ENCODE data around the gene TNNI2.

TNNI2 gene

DNA sequence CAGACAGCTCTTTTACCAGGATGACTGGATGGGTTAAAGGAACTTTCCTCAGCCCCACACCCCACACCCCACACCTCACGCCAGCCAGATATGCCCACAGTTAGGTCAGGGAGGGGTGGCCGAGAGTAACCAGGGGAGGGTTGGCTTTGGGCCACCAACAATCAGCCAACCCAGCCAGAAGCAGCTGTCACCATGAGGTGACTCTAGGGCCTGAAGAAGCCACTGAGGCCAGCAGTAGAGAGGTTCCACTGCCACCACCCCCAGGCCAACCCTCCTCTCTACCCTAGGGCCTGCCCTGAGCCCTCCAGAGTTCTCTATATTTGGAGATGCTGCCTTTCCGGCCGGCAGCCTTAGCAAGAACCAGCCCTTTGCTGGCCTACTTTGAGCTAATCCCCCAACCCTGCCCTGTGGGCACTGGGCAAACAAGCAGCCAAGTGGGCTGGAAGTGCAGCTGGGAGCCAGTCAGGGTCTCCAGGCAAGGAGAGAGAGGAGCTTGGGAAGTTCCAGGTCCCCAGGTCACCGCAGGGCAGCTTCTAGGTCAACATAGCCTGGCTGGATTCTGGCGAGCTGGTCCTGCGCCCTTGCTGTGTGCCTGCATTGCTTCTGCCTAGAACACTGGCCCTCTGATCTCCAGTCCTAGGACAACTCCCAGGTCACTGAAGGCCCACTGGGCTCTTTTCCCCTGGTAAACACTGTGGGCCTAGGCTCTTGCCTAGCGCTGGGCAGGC is 16.0 kb upstream of the TNNI2 start:
- no peak for DNase-seq

DNA sequence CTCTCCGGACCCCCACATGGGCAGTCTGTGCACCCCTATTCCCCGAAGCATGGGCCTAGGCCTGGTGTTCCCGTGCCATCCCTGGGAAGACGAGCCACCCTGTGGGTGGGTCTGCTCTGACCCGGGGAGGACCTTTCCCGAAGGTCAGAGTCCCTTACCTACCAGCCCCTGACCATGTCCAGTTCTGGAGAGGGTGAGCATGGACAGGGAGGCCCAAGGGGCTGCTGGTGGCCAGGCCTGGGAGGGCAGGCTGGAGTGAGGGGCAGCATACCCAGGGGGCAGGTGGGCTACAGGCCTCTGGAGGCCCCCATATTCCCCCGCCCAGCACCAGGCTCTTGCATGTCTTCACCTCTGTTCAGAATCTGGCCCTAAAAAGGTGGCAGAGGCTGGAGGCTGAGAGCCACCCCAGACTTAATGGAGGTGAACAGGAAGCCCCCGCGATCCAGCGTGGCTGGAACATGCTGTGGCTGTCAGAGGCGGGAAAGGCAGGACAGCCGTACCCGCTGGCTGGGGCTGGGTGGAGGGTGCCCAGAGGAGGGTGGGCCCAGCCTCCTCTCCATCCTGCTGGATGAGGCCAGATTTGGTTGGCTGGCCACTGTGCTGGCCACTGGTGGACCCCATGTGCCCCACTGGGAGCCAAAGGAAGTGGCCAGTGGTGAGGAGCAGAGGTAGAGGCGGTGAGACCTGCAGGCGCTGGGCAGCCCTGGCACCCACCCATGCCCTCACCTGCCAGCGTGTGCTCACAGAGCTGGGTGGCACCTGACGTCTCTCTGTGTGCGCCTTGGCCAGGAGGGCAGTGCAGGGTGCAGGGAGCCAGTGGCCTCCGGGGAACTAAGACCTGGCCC is 15.2 kb upstream of the TNNI2 start:
- DNase-seq: no peak

DNA sequence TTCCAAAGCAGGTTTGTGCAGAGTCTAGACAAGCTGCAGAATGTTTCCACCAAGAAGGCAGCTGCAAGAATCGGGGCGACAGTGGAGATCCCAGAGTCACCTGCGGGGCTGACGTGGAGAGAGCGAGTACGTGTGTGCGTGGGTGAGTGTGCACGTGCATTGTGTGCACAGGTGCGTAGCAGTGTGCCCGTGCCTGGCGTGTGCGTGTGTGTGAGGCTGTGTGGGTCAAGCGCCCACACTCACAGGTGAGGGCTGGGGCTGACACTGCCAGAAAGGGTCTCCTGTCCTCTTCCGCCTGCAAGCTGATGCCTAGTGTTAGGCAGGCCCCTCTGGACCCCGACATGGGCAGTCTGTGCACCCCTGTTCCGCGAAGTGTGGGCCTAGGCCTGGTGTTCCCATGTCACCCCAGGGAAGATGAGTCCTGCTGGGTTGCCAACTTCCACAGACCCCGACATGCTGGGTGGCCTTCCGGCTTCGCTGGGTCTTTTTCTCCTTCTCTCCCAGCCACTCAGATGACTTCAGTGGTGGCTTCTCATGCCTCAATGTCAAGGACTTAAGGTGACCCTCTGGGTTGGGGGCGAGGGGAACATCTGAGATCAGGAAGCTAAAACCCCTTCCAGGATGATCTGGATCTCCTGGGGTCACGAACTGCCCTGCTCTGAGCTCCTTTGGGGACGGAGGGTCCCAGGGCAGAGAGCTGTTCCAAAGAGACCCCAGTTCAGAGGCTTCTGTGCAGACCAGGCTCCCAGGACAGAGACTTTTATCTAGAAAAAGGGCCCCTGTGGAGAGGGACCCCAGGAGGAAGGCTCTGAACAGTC is 14.4 kb upstream of the TNNI2 start:
- DNase-seq: no peak

DNA sequence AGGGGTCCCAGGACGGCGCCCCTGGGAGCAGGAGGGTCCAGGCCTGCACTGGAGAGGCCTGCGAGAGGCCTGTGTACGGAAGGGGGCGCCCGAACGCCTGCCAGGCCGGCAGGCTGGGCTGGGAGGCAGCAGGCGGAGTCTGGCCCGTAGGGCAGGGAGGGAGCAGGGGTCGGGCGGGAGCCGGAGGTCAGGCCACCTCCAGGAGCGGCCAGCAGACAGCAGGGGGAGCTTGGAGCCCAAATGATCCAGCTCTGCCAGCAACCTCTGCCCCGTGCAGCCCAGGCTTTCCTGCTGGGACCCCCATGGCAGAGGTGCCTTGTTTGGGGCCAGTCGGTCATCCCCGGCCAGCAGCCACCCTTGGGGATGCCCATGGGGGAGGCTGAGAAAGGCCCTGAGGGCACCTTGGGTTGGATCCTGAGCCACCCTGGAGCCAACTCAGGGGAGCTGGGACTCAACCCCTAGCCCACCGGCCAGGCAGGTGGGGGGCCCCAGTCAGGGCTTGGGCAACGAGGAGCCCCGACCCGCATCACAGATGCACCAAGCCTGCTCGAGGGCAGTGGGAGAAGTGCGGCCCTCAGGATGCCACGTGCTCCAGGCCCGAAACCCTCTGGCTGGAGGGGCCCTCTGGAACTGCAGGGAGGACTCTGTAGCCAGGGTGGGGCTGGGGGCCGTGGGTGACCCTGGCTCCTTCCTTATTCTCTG is 13.6 kb upstream of the TNNI2 start:
- DNase-seq: no peak

DNA sequence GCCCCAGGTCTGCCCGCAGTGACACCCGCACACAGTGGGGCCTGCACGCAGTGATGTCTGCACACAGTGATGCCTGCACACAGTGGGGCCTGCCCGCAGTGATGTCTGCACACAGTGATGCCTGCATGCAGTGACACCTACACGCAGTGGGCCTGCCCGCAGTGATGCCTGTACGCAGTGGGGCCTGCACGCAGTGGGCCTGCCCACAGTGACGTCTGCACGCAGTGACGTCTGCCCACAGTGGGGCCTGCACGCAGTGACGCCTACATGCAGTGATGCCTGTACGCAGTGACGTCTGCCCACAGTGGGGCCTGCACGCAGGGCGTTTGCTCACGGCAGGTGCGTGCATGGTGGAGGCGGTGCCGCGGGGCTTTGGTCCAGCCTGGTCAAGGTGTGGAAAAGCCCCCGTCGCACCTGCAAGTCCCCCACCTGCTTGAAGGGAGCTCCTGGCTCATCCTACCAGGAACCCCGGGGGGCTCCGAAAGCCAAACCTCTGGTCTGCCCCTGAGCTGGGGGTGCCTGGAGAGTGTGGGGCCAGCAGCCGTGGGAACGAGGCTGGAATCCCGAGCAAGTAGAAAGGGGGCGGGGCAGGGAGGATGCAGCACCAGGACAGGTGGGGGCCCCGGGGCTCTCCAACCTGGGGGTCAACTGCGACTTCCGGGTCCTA is 12.9 kb upstream of the TNNI2 start:
- DNase-seq: no peak

DNA sequence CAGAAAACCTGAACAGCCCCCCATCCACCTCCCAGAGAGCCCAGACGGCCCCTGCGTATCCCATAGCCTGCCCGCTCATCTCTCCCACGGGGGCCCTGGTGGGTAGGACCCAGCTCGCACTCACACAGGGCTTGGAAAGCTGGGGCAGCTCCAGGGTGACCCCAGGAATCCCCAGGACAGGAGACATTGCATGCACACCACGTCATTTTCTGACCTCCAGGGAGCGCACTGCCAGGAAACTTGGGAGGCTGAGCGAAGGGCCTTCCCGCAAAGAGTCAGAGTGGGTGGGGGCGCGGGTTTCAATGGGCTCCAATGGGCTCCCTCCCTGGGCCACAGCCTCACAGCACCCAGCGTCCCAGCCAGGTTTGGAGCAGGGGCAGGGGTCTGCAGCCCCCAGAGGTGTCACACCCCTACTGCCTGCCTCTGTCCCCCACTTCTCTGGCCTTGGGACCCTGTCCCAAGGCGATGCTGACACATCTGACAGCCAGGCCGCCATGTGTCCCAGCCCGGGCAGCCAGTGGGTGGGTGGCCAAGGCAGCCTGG is 12.2 kb upstream of the TNNI2 start:
- DNase-seq: no peak

DNA sequence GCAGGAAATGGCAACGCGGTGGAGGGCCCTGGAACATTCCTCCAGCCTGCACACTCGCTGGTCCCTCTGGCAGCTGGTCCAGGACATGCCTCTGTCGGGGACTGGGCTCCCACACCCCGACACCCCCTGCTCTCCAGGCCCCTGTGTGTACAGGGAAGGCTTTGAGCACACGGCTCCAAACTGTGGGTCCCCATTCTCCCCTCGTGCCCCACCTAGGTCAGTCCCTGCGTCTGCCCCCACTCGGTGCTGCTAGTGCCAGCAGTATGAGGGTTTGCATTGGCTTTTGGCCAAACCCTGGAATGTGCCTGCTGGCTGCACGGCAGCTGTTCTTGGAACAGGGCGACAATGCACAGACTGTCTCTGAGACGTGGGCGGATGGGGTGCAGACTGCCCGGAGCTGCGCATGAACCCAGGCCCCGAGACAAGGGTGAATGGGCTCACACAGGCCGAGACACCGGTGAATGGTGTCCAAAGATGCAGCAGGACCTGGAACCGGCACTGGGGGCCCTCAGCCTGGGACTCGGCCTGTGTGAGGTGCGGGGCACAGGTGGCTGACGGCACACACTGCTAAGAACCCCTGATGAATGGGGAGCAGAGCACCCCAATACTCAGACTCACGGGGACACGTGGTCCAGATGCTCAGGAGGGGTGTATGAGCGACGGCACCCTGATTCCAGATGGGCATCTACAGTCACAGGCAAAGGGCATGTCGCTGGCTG is 11.5 kb upstream of the TNNI2 start:
- DNase-seq: no peak

DNA sequence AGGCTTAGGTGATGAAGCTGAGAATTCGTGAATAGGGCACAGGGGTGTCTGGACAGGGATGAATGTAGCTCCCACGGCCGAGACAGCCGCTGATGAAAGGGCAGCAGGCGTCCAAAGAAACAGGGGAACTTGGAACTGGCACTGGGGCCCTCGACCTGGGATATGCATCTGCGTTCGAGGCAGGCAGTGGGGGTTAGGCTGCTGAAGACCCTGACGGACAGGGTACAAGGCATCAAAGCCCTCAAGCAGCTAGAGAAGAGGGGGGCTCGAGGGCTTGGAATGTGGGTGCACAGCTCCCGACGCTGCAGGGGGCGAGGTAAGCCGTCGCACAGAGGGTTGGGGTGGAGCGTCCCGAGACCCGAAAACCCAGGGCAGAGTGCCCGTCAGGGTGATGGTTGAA is 10.8 kb upstream of the TNNI2 start:
- no peak for DNase-seq

DNA sequence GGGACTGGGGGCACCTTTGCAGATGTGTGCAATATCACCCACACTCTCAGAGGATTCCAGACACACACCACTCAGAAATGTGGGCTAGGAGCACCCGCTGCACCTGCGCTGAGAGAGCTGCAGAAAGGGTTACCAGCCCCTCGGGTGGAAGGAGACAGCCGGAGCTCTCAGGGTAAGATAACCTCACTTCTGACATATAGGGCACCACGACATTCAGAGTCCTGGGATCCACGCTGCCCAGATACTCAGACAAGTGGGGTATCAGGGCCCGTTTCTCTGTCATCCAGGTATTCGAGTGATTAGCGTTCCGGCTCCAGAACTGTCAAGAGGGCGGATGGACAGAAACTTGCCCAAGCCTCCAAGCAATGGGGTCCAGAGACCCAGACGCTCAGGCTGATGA is 10.2 kb upstream of the TNNI2 start:
- no peak for DNase-seq

DNA sequence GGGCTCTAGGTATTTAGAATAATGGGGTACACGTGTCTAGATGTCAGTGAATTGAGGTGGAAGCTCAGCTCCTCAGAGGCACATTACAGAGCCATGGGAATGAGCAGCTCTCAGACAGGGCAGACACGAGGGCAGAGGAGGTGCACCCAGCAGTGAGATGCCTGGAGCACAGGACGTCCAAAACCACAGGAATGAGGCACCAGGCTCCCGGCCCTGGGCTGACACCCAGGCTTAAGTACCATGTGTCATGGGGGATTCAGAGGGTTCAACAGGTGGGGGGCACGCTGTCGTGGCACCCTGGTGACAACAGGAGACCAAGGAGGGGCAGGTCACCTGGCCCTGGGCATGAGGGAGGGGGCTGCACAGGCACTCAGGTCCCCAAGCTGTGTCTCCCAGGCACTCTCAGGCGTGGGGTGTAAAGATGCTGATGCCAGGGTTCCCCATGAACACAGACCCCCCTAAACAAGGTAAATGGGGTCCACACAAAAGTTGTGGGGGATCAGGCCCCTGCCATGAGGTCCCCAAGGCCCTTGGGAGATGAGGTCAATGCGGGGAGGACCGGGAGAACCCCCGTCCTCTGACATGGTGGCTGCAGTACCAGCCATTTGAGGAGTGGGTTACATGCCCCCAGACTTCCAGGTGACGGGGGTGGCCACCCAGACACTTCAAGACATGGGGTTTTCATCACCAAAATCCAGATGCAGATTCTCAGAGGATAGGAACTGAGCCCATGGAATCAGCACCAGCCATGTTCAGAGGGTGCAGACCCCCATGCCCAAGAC is 9.6 kb upstream of the TNNI2 start:
- no peak for DNase-seq

DNA sequence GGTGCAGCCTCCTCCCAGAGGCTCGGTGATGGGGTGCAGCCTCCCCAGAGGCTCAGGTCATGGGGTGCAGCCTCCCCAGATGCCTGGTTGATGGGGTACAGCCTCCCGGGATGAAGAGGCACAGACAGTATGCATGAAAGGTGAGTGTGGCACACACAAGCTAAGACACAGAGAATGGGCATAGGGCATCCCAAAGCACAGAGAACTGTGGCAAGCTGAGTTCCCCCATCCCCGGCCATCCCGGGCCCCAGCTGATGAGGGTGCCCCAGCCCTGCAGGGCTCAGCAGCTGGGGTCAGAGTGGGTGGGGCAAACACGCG is 8.8 kb upstream of the TNNI2 start:
- DNase-seq: no peak

DNA sequence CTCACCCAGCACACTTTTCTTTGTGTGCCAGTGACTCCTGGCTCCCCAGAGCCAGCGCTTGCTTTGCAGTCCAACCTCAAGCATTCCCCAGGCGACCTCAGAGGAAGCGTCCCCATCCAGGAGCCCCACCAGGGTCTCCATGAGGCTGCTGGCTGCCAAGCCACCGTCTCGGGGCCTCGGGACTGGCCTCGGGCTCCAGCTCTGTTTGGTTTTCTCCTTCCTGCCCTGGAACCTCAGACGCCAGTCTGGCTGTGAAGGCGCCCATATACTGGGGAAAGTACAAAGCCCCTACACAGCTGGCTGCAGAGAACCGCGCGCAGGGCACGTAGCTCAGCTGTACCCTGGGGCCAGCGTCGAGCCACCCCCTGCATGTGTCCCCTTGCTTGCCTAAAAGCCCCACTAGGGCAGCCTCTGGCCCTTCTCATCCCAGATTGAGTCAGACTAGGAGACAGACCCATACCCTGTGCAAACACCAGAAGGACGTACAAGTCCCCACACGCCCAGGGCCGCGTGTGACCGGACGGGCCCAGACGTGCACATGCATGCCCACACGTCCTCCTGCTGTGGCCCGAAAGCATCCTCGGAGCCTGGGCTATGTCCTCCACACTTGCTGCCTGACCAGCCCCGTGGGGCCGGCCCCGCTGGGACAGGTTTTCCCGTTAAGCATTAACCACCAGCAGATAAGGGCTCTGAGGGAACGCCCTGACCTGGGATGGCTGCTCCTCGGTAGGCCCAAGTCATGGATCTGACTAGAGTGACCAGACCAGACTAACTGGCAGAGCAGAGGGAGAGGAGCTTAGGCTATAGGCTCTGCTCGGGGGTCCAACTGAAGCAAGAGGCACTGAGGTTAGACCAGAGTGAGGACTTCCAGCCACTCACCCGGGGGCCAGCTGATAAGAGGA is 8.2 kb upstream of the TNNI2 start:
- no peak for DNase-seq

DNA sequence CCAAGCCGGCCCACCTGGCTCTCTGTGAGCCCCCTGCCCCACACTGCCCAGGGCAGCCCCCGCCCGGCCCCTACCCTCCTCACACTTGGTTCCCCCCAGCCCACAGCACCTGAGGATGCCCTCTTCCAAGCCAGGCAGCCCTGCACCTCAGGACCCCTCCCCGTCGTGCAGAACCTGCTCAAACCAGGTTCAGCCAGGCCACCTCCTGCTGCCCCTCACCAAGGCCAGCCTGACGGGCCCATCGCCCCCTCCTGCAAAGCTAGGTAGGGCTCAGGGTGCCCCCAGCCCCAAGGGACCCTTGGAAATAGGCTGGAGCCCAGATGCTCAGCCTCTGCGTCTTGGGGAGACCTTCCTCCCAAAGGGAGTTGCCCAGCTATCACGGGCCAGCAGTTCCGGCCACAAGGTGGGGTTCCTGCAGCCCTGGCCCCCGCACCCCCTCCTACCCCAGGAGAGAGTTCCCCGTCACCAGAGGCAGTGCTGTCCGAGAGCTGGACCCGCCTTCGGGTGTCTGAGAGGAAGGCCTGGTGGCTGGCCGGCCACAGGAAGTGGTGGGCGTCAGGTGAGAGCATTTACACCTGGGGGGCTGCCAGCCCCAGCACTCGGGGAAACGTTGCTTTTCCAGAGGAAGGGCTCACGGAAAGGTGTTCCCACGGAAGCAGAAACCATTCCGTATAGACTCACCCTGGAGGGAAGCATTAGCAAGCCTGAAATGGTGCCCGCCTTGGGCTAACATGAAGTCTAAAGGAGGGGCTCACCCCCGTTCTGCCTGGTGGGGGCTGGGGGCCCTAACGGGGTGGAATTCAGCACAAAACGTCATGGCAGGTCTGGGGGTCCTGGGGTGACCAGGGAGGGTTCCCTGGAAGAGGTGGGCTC is 7.2 kb upstream of the TNNI2 start:
- DNase-seq: no peak

DNA sequence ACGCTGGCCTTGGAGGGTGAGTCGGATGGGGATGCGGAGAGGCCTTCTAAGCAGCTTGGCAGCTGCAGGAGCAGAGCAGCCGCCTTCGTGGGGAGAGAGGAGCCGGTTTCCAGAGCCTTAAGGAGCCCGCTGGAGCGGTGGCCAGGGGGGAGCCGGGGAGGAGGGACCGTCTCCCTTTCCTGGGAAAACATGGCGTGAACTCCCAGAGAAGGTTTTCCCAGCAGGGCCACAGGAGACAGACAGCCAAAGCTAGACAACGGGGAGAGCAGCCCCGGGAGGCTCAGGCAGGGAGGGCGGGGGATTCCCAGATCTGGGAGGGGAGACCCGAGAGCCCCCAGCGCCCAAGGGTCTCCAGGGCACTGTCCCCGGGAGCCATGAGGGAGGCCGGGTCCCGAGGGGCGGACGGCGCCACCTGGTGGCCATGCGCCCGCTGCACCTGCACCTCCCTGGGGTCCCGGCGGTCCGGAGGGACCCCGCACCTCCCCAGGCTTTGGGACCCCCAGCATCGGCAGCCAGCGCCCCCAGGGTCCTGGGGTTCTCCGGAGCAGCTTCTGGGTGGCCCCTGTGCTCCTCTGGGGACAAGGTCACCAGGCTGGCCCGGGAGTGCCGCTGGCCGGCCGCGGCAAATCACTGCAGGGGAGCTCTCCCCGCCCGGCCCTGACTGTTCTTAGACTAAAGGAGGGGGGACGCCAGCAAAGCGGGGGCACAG is 6.4 kb upstream of the TNNI2 start:
- DNase-seq: peak; percentile 60 to 72

DNA sequence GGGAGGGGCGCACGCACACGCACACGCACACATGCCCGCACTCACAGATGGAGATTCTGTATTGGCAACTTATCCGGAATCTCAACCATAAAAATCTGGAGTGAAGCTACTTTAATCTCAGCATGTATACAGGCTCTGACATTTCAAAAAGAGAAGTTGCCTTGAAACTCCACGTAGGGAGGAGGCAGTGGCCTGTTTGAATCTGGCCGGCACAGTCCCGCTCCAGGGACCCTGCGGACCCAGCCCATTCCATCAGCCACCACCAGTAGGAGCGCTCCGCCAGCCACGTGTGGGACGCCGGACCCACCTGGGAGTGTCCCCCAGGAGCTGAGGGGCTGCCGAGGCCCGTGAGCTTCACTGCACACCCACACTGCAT is 5.9 kb upstream of the TNNI2 start:
- DNase-seq: no peak

DNA sequence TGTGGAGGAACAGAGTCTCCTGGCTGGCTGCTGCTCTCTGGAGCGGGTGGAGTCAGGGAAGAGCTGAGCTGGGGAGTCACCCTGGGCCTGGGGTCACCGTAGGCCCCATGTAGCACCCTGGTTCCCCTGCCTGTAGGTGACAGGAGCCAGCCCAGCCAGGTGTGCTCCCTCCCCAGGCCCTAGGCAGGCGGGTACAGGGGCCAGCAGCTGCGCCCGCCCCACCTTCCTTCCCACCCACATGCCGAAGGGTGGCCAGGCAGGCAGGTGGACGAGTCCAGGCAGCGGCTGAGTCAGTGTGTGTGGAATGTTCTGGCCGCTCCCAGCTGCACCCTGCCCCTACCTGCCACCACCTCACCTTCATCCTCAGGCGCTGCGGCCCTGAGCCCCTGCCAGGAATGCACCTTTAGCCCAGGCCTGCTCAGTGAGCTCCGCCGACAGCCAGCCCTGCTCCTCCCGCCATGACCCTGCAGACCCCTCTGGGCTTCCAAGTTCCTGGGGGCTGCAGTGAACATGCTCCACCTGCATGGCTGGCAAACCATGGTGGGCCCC is 4.6 kb upstream of the TNNI2 start:
- no peak for DNase-seq

DNA sequence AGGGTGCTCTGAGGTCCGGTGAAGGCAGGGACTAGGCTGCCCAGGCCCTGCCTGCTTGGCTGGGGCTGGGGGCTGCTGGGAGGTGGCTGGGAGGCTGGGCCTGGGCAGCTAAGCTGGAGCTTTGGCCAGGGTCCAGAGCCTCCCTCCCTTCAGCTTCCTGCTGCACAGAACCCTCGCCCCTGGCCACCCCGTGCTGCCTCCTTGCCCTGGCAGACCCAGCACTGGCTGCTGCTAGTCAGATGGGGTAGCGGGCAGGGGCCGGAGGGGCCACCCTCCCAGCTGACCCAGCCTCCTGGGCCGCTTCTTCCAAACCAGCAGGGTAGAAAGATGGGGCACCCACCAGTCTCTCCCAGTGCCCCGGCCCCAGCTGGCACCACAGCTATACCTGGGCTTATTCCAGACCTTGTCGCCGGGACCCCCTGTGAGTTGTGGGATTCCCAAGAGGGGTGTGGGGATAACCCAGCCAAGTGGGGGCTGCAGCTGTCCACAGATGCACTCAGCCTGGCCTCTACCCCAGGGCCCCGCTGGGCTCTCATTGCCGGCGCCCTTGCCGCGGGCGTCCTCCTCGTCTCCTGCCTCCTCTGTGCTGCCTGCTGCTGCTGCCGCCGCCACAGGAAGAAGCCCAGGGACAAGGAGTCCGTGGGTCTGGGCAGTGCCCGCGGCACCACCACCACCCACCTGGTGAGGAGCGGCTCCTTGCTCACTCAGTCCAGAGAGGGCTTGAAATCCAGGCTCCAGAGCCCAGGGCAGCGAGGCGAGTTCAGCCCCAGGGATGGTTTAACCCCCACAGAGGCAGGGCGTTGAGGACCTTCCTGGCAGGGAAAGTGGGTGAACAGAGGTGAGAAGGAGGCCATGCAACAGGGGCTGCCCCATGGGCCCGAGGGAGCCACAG is 3.8 kb upstream of the TNNI2 start, which contains the start of gene SYT8:
Gene SYT8 (plus strand): TSS at position 212 of the 892 bp plus-strand sequence. CDS start 116 bp downstream, at position 328.
- no peak for DNase-seq
